Measurements from ENCODE around the gene PROCA1.

PROCA1 gene

GRCh38 chr17:28712032-28712704 lies 480 bp upstream of the PROCA1 start:
- Mint-ChIP-seq H3K27me3 (peaks cover 2% of the 10 kb centered on the region), H3K36me3 (no peaks in the 10 kb centered on the region)
- peak; percentile 57 to 59 for DNase-seq (ENCODE audit: low spot score in 2 of 2)

GRCh38 chr17:28710861-28711722 lies 596 bp downstream of the PROCA1 start:
- no peaks in the 10 kb centered on the region for H3K36me3 Mint-ChIP-seq
- ATAC-seq (ENCODE audit: low read depth) (peak; percentile 85), DNase-seq (ENCODE audit: low spot score in 2 of 2) (peak; percentile 84 to 91)
- H3K27ac Mint-ChIP-seq = peak overlapping the region; percentile 95
- peak overlapping the region; percentile 94 for H3K4me3 Mint-ChIP-seq
- no peaks in the 10 kb centered on the region for H3K9me3 Mint-ChIP-seq
- peaks cover 2% of the 10 kb centered on the region for H3K27me3 Mint-ChIP-seq
- peaks cover 10% of the 10 kb centered on the region for H3K4me1 Mint-ChIP-seq

More at GRCh38 chr17:28712032-28712704, 480 bp upstream of the PROCA1 start:
- peak; percentile 49 for ATAC-seq (ENCODE audit: low read depth)
- Mint-ChIP-seq H3K4me3 (peak overlapping the region; percentile 94), H3K4me1 (peaks cover 10% of the 10 kb centered on the region), H3K27ac (peak overlapping the region; percentile 95), H3K9me3 (no peaks in the 10 kb centered on the region)

GRCh38 chr17:28707339-28707720 lies 4.4 kb downstream of the PROCA1 start:
- H3K4me3 Mint-ChIP-seq = no peak overlapping the region
- no peak for DNase-seq (ENCODE audit: low spot score in 2 of 2)

GRCh38 chr17:28706471-28707338 lies 5.0 kb downstream of the PROCA1 start:
- DNase-seq (ENCODE audit: low spot score in 2 of 2) = no peak
- Mint-ChIP-seq H3K36me3 (peaks cover 14% of the 10 kb centered on the region), H3K4me1 (peaks cover 6% of the 10 kb centered on the region), H3K4me3 (no peak overlapping the region), H3K9me3 (no peaks in the 10 kb centered on the region), H3K27ac (peak overlapping the region; percentile 62), H3K27me3 (no peaks in the 10 kb centered on the region)
- ATAC-seq (ENCODE audit: low read depth) = no peak

More at GRCh38 chr17:28707339-28707720, 4.4 kb downstream of the PROCA1 start:
- Mint-ChIP-seq H3K9me3 (no peaks in the 10 kb centered on the region), H3K4me1 (peaks cover 7% of the 10 kb centered on the region), H3K36me3 (peaks cover 11% of the 10 kb centered on the region), H3K27ac (peak overlapping the region; percentile 54), H3K27me3 (no peaks in the 10 kb centered on the region)
- no peak for ATAC-seq (ENCODE audit: low read depth)

- Mint-ChIP-seq H3K27me3 (no peaks in the 10 kb centered on the region), H3K4me3 (no peak overlapping the region), H3K36me3 (peaks cover 19% of the 10 kb centered on the region), H3K4me1 (peaks cover 4% of the 10 kb centered on the region), H3K27ac (peak overlapping the region; percentile 62), H3K9me3 (no peaks in the 10 kb centered on the region)
- DNase-seq (ENCODE audit: low spot score in 2 of 2) (no peak), ATAC-seq (ENCODE audit: low read depth) (no peak)
These were observed 5.9 kb downstream of the PROCA1 start for GRCh38 chr17:28705728-28706334.

- ATAC-seq (ENCODE audit: low read depth) = no peak
- H3K27me3 Mint-ChIP-seq = no peaks in the 10 kb centered on the region
- no peak for DNase-seq (ENCODE audit: low spot score in 2 of 2)
These were observed 6.5 kb downstream of the PROCA1 start for GRCh38 chr17:28705074-28705659.

GRCh38 chr17:28704219-28704858 lies 7.3 kb downstream of the PROCA1 start:
- H3K4me3 Mint-ChIP-seq = no peak overlapping the region
- H3K36me3 Mint-ChIP-seq = peaks cover 29% of the 10 kb centered on the region
- DNase-seq (ENCODE audit: low spot score in 2 of 2) (no peak), ATAC-seq (ENCODE audit: low read depth) (no peak)
- peak overlapping the region; percentile 49 for H3K27ac Mint-ChIP-seq
- no peaks in the 10 kb centered on the region for H3K4me1 Mint-ChIP-seq
- no peaks in the 10 kb centered on the region for H3K27me3 Mint-ChIP-seq
- no peaks in the 10 kb centered on the region for H3K9me3 Mint-ChIP-seq

More at GRCh38 chr17:28705074-28705659, 6.5 kb downstream of the PROCA1 start:
- Mint-ChIP-seq H3K36me3 (peaks cover 21% of the 10 kb centered on the region), H3K27ac (no peak overlapping the region), H3K4me1 (no peaks in the 10 kb centered on the region), H3K9me3 (no peaks in the 10 kb centered on the region), H3K4me3 (no peak overlapping the region)

- peak overlapping the region; percentile 49 for H3K27ac Mint-ChIP-seq
- no peak for ATAC-seq (ENCODE audit: low read depth)
- no peak overlapping the region for H3K4me3 Mint-ChIP-seq
- H3K36me3 Mint-ChIP-seq = peaks cover 31% of the 10 kb centered on the region
- no peaks in the 10 kb centered on the region for H3K4me1 Mint-ChIP-seq
- H3K9me3 Mint-ChIP-seq = no peaks in the 10 kb centered on the region
- no peaks in the 10 kb centered on the region for H3K27me3 Mint-ChIP-seq
- no peak for DNase-seq (ENCODE audit: low spot score in 2 of 2)
These were observed 8.0 kb downstream of the PROCA1 start for GRCh38 chr17:28703552-28704218.

- H3K4me3 Mint-ChIP-seq = no peak overlapping the region
- no peaks in the 10 kb centered on the region for H3K9me3 Mint-ChIP-seq
- H3K27me3 Mint-ChIP-seq = no peaks in the 10 kb centered on the region
- H3K36me3 Mint-ChIP-seq = peaks cover 37% of the 10 kb centered on the region
- no peak for DNase-seq (ENCODE audit: low spot score in 2 of 2)
- H3K27ac Mint-ChIP-seq = no peak overlapping the region
- no peak for ATAC-seq (ENCODE audit: low read depth)
- H3K4me1 Mint-ChIP-seq = no peaks in the 10 kb centered on the region
These were observed 8.9 kb downstream of the PROCA1 start for GRCh38 chr17:28702752-28703150.

GRCh38 chr17:28702026-28702751 lies 9.5 kb downstream of the PROCA1 start:
- Mint-ChIP-seq H3K36me3 (peaks cover 40% of the 10 kb centered on the region), H3K9me3 (no peaks in the 10 kb centered on the region), H3K4me1 (no peaks in the 10 kb centered on the region), H3K27ac (no peak overlapping the region), H3K4me3 (no peak overlapping the region), H3K27me3 (no peaks in the 10 kb centered on the region)
- ATAC-seq (ENCODE audit: low read depth) (no peak), DNase-seq (ENCODE audit: low spot score in 2 of 2) (no peak)

GRCh38 chr17:28700830-28701492 lies 10.7 kb downstream of the PROCA1 start:
- no peaks in the 10 kb centered on the region for H3K4me1 Mint-ChIP-seq
- no peaks in the 10 kb centered on the region for H3K27me3 Mint-ChIP-seq
- DNase-seq (ENCODE audit: low spot score in 2 of 2) = no peak
- no peak overlapping the region for H3K27ac Mint-ChIP-seq
- no peak overlapping the region for H3K4me3 Mint-ChIP-seq
- no peaks in the 10 kb centered on the region for H3K9me3 Mint-ChIP-seq
- no peak for ATAC-seq (ENCODE audit: low read depth)
- peaks cover 40% of the 10 kb centered on the region for H3K36me3 Mint-ChIP-seq

Data from memory B cell (primary cell).